Pancreas (tissue), 10 donors: ENCODE measurements around the gene ERVH48-1. TPM values are rescaled to one million over a fixed set of nuclear protein-coding genes. Genes with fewer than 3 reads are reported as not detected.
A peak's percentile ranks its signal among the peaks of the same experiment; 100 is the strongest.

Experiments used
- ATAC-seq, 4 donors: fragments of 200-7000 bp; cut with Tn5 transposase; one replicate each; pipeline versions ENCODE4 v1.8.0 to v1.9.1; 2020; ENCODE audit warnings: mild to moderate bottlenecking in 4 of 4, moderate library complexity in 4 of 4
- DNase-seq, 6 donors: peaks; one replicate each; pipeline ENCODE4 v3.0.0-alpha.2; 2020
- FAIRE-seq: peaks from 2 replicates; lab custom pipeline; 2012; peaks lifted over from hg19 to GRCh38; lab: Jason Lieb, UNC
- H3K27ac ChIP-seq, 4 donors: fragments of 200-600 bp; sonication (generic); 1 replicate in 3 of 4; 2 replicates in 1 of 4; pipeline versions ENCODE4 v1.5.0 to v1.8.0; 2020
- H3K27me3 ChIP-seq, 4 donors: fragments of 200-600 bp; one replicate each; pipeline ENCODE4 v1.8.0; 2021
- H3K36me3 ChIP-seq, 3 donors: fragments of 200-600 bp; sonication (generic) in 1 of 3; one replicate each; pipeline versions ENCODE4 v1.5.0 to v1.8.0; 2020 to 2021
- H3K4me1 ChIP-seq, 3 donors: fragments of 200-600 bp; one replicate each; pipeline ENCODE4 v1.8.0; 2021
- H3K4me3 ChIP-seq, 4 donors: fragments of 200-600 bp; sonication (generic) in 2 of 4; one replicate each; pipeline versions ENCODE4 v1.5.0 to v1.8.0; 2020 to 2021
- H3K9me3 ChIP-seq, 4 donors: fragments of 200-600 bp; one replicate each; pipeline ENCODE4 v1.8.0; 2021
- WGBS, 2 donors: extraction: QIAGEN DNeasy Blood & Tissue Kit; methylation state at CpG; one replicate each; pipeline ENCODE4 v1.1.7; 2013; 5-methylcytosine and 5-hydroxymethylcytosine counted together
- intact Hi-C, 3 donors: fragments of 100-400 bp; cut with DNase I; formaldehyde crosslinking; loops; one replicate each; pipeline versions ENCODE4 v1.11.1 to v1.14.2; 2022
- polyA plus RNA-seq, 2 donors: library from polyadenylated mRNA; stranded (reverse); fragments of 200-250 nt; gene quantifications; one replicate each; pipeline ENCODE4 v1.2.3, GENCODE V29; 2013
- total RNA-seq, 6 donors: library from RNA; stranded (reverse); fragmentation: NEBNext Ultra II Directional in 4 of 6; extraction: Animal tissue kit (Norgen Biotek cat#: 25700) in 4 of 6; gene quantifications; one replicate each; pipeline versions ENCODE4 v1.2.1 to v1.2.4, GENCODE V29; 2021 to 2023
- TF ChIP-seq, protein P1 (sequence below), 4 donors: fragments of 200-600 bp; sonication (generic) in 3 of 4; IDR thresholded peaks; one replicate each; pipeline versions ENCODE4 v1.5.0 to v1.8.0; 2021; ENCODE audit warnings: antibody characterized with exemption in 4 of 4
- donor health status: healthy with polysubstance abuse.
- donor health status: DM: no; HTN: no; CAD: no; lungs with moderate emphysema.
- donor health status: DM: no; HTN: no; CAD: no.
- donor health status: control.
- donor health status: control.
- donor health status: Bipolar disorder and iron deficiency.
- donor health status: DM: yes; HTN: yes; CAD: no.
- donor health status: DM: no; HTN: no; CAD: no.
- donor health status: DM: no; HTN: no; CAD: no.
- donor health status: DM: yes; HTN: yes; CAD: no.

ERVH48-1 gene
- total and polyA plus RNA-seq, 8 donors: 0.06 to 0.42 (median 0.15) TPM; not detected in 2

GRCh38 chr21:42903817-42904216 lies 21.6 kb downstream of the ERVH48-1 start:
- Histone ChIP-seq H3K9me3 (no peaks in the 10 kb centered on the region), H3K27ac (no peak overlapping the region), H3K36me3 (peaks cover 0 to 33% (median 10%) of the 10 kb centered on the region in 3 donors), H3K4me1 (no peaks in the 10 kb centered on the region), H3K4me3 (no peak overlapping the region), H3K27me3 (no peaks in the 10 kb centered on the region)
- TF ChIP-seq, protein P1, sequence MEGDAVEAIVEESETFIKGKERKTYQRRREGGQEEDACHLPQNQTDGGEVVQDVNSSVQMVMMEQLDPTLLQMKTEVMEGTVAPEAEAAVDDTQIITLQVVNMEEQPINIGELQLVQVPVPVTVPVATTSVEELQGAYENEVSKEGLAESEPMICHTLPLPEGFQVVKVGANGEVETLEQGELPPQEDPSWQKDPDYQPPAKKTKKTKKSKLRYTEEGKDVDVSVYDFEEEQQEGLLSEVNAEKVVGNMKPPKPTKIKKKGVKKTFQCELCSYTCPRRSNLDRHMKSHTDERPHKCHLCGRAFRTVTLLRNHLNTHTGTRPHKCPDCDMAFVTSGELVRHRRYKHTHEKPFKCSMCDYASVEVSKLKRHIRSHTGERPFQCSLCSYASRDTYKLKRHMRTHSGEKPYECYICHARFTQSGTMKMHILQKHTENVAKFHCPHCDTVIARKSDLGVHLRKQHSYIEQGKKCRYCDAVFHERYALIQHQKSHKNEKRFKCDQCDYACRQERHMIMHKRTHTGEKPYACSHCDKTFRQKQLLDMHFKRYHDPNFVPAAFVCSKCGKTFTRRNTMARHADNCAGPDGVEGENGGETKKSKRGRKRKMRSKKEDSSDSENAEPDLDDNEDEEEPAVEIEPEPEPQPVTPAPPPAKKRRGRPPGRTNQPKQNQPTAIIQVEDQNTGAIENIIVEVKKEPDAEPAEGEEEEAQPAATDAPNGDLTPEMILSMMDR (IDR thresholded peaks at IDR 0.05): no peak
- intact Hi-C loops: no loop called here
- FAIRE-seq: no peak
- no peak for DNase-seq
- 92 to 95% methylated on average over 11 of the region's 11 CpGs for WGBS, 2 donors
- no peak for ATAC-seq

- TF ChIP-seq, protein P1 (IDR thresholded peaks at IDR 0.05): no peak
- no peak overlapping the region for H3K4me3 ChIP-seq
- WGBS, 2 donors: 84 to 85% methylated on average over 4 of the region's 4 CpGs
- peaks cover 2 to 32% (median 20%) of the 10 kb centered on the region in 3 donors for H3K36me3 ChIP-seq
- intact Hi-C loops: no loop called here
- H3K27me3 ChIP-seq: no peaks in the 10 kb centered on the region
- H3K4me1 ChIP-seq: no peaks in the 10 kb centered on the region
- no peaks in the 10 kb centered on the region for H3K9me3 ChIP-seq
- no peak for ATAC-seq
- no peak for FAIRE-seq
- H3K27ac ChIP-seq: no peak overlapping the region
- DNase-seq: no peak
These were observed 25.0 kb downstream of the ERVH48-1 start for GRCh38 chr21:42900446-42900845.

GRCh38 chr21:42892931-42893755 lies 32.3 kb downstream of the ERVH48-1 start, which contains the start of gene NDUFV3:
Gene NDUFV3 (plus strand): TSS chr21:42893309. CDS start chr21:42893334, 25 bp downstream.
- DNase-seq (peak; percentile 99 to 100 (median 100)), FAIRE-seq (peak; percentile 60), ATAC-seq (peak; percentile 95 to 99 (median 96))
- TF ChIP-seq, protein P1 (IDR thresholded peaks at IDR 0.05): no peak
- 1% methylated on average over 59 to 87 of the region's 87 CpGs for WGBS, 2 donors
- no peaks in the 10 kb centered on the region for H3K27me3 ChIP-seq
- no peaks in the 10 kb centered on the region for H3K9me3 ChIP-seq
- H3K4me1 ChIP-seq: peaks cover 0 to 6% (median 0%) of the 10 kb centered on the region in 3 donors
- peaks cover 2 to 9% (median 3%) of the 10 kb centered on the region in 3 donors for H3K36me3 ChIP-seq
- H3K27ac ChIP-seq: peak within 1 kb of the TSS; percentile 83 to 94 (median 90)
- peak within 1 kb of the TSS; percentile 75 to 95 (median 86) for H3K4me3 ChIP-seq
- intact Hi-C loops: no loop called here

DNA sequence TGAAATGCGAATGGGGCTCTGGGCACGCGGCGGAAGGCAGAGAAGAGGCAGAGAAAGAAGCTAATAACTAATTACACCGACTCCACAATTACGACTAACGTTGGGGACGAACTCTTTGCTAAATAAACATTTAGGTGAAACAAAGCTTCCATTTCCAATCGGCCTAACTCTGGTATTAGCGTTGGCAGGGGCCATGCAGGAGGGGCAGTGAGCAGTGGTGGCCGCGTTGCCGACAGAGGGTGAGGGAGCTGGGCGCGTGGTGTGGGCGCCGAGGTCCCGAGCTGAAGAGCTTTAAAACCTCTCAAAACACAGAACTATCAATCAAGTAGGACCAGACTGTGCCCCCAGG lies 32.9 kb downstream of the ERVH48-1 start:
- 4 to 5% methylated on average over 18 of the region's 18 CpGs for WGBS, 2 donors
- FAIRE-seq: no peak
- intact Hi-C loops: no loop called here

More for the DNA sequence above, 32.9 kb downstream of the ERVH48-1 start:
- Histone ChIP-seq H3K27ac (peak overlapping the region; percentile 83 to 94 (median 90)), H3K4me3 (peak overlapping the region; percentile 75 to 95 (median 86)), H3K4me1 (peaks cover 0 to 6% (median 0%) of the 10 kb centered on the region in 3 donors), H3K27me3 (no peaks in the 10 kb centered on the region), H3K36me3 (peaks cover 0 to 5% (median 2%) of the 10 kb centered on the region in 3 donors), H3K9me3 (no peaks in the 10 kb centered on the region)
- DNase-seq (no peak), ATAC-seq (peak; percentile 39 to 57 (median 41))
- TF ChIP-seq, protein P1 (IDR thresholded peaks at IDR 0.05): no peak
